Stimulated activated CD4-positive, alpha-beta T cell treated with anti-CD3 and anti-CD28 coated beads, Interleukin-15, amount 100 ng/mL, for 24 hours (primary cell): ENCODE data around the gene RNF217.
"Not testable (repeated sequence)": the region's sequence is repeated elsewhere in the genome, so short reads cannot be mapped to it uniquely, and the experiment has no call there.

ENCODE experiments used
- DNase-seq: peaks from one replicate; pipeline ENCODE4 v3.0.0-alpha.2; 2020

RNF217 gene

DNA sequence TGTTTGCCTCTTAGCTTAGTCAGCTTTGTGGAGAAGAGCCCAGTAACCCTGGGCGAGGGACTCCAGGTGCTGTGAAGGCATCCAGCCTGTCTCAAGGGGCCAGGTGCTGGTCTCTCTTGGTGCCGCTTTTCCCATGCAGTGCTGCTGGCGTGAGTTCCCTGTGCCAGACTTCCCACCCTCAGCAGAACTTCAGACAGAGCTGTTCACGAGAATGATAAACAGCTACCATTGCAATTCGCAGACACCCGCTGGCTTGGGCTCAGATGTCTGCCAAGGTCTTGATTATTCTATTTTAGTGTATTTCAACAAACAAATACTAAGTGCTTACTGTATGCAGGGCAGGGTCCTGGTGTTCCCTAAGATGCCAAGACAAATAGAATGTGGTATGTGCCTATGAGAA is 57.7 kb downstream of the RNF217 start:
- DNase-seq = no peak

- DNase-seq = no peak
These were observed 58.1 kb downstream of the RNF217 start for GRCh38 chr6:125020385-125020784.

GRCh38 chr6:125022391-125022989 is 60.3 kb downstream of the RNF217 start:
- DNase-seq = no peak

GRCh38 chr6:125025164-125025854 is 63.1 kb downstream of the RNF217 start:
- DNase-seq = no peak

- DNase-seq = no peak
These were observed 65.0 kb downstream of the RNF217 start for GRCh38 chr6:125027287-125027686.

- DNase-seq = no peak
These were observed 68.7 kb downstream of the RNF217 start for GRCh38 chr6:125030969-125031368.

GRCh38 chr6:125031385-125031784 is 69.1 kb downstream of the RNF217 start:
- DNase-seq = no peak

DNA sequence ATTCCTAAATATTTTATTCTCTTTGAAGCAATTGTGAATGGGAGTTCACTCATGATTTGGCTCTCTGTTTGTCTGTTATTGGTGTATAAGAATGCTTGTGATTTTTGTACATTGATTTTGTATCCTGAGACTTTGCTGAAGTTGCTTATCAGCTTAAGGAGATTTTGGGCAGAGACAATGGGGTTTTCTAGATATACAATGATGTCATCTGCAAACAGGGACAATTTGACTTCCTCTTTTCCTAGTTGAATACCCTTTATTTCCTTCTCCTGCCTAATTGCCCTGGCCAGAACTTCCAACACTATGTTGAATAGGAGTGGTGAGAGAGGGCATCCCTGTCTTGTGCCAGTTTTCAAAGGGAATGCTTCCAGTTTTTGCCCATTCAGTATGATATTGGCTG is 72.7 kb downstream of the RNF217 start:
- DNase-seq = not testable (repeated sequence)

- not testable (repeated sequence) for DNase-seq
These were observed 74.2 kb downstream of the RNF217 start for GRCh38 chr6:125036486-125036885.

DNA sequence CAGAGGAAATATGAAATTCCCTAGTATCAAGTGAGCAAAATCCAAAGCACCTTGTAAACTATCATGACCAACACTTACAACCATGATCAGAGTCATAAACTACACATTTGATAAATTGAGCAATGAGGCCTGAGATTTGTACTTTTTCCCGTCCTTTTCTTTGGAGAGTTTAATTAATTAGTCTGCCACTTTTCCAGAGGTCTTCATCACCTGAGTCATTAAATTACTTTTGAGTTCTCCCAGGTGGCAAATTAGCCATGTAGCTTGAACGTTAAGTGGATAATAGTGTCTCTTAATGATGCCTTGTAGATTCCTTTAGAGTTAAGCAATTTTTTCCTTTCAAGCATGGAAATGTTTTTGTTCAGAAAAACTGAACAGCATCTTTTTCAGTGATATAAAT is 75.6 kb downstream of the RNF217 start:
- no peak for DNase-seq

- no peak for DNase-seq
These were observed 76.7 kb downstream of the RNF217 start for GRCh38 chr6:125038925-125039324.

- DNase-seq = no peak
These were observed 79.7 kb downstream of the RNF217 start for GRCh38 chr6:125041740-125042459.

DNA sequence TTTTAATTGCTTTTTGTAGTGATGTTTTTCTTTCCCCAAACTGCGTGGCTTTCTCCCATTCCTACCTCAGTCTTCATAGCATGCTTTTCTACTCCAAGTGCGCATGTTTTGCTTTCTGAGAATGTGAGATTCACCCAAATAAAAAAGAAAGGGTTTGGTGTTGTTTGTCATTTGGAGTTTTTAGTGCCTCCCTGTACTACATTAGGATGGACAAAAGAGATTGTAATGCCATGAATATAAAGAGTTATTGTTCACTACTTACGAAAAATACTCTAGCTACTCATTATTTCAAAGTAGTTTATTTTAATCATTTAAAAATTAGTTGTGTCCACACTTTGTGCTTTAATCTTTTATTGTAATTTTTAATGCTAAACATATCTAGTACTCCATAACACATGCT is 81.8 kb downstream of the RNF217 start:
- no peak for DNase-seq

- DNase-seq = no peak
These were observed 82.4 kb downstream of the RNF217 start for GRCh38 chr6:125044667-125045066.

DNA sequence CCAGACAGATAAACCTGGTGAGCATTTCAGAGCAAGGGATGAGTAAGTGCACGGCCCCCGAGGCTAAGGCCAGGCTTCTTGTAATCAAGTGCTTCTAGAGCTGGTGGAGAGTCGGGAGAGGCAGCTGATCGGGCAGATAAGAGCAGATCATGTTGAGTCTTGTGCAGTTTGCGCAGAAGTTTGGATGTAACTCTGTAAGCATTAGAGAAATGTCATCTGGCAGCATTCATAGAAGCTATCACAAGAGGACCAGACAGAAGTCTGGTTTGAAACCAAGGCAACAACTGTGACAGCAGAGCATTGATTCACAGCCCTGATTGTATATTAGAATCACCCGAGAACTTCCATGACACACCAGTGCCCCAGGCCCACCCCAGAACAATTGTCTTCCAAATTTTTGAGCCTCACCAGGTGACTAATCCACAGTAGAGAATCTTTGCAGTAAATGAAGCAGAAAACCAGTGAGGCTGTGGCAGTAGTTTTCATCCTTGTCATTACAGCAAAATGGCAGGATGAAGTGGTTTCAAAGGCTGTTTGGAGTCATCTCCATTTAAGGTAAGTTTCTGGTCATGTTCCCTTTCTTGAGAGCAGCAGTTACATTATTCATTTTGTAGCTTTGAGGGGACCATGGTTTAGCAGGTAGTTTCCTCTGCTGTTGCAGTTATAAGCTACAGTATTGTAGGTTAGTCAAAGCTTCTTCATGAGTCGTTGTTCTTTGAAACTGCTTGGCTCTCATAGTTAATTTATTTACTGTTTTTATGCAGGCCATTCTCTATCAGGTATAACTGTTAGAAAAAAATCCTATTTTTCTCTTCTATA is 84.1 kb downstream of the RNF217 start:
- no peak for DNase-seq

DNA sequence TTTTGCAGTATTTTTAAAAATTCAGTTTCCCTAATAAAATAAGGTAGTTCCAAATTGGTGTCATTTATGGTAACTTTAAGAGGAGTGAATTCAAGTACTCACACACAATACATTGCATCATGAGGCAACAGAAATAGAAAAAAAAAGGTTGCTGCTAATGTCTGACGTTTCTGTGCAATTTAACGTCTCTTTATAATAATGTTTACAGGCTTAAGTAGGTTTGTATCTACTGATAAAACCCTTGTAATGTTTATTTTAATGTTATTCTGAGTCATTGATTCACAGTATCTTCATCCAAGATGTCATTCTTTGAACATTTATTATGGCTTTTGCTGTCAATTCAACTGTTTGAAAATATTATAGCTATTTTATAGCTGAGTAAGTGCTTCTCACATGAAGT is 86.0 kb downstream of the RNF217 start:
- DNase-seq = no peak

DNA sequence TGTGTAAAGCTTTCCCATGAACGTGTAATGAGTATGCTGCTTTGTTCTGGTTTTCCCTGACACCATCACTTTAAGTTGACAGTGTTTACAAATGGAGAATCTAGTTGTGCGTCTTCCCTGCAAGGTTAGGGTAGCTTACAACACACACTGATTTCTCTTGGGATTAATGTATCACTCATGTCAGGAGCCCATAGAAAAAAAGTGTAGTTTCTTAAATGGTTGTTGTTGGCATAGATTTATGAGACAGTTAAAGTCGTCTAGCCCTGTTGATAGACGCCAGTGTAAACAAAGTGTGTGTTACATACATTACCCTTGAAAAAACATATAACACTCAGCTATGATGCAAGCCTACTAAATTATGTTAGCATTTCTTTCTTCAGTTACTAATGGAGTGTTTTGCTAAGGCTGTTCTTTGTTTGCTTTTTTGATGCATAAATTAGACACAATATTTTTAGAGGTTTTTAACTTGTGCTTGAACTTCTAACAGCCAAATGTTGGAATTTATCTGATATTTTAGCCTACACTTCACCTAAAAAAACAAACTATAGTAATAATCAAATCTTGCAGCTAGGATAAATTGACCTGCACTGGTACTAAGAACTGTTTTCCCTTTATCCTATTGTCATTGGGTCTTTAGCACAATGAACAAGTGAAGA is 88.6 kb downstream of the RNF217 start:
- DNase-seq = no peak

GRCh38 chr6:125053809-125054208 is 91.6 kb downstream of the RNF217 start:
- DNase-seq = no peak

- DNase-seq = no peak
These were observed 92.1 kb downstream of the RNF217 start for GRCh38 chr6:125054331-125054730.

DNA sequence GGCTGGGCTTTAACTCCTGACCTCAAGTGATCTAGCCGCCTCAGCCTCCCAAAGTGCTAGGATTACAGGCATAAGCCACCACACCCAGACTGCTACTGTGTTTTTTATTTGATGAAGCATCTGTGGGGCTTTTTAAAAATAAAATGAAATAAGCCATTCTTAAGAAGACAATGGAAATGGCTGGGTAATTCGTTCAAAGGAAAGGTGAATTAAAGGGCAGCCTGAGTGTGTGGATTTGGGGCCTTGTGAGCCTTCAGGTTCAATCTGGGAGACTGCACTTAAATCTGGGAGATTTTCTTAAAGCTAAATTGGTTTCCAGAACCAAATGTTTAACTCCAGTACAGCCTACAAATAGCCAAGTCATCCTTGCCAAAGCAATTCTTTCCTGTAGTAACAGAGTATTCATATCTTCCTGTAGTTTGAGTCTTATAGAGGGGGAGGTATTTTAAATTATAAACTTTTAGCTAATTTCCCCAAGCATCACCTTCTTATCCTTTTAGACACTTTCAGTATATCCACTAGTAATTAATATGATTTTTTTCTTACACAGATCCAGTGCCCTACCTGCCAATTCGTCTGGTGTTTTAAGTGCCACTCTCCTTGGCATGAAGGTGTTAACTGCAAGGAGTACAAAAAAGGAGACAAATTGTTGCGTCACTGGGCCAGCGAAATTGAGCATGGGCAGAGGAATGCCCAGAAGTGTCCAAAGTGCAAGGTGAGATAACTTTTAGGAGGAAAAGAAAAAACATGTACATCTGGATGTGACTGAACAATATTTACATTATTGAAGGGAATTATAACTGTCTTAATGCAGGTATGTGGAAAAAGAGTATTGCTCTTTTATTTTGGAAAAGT is 95.4 kb downstream of the RNF217 start:
- DNase-seq = no peak

- DNase-seq = no peak
These were observed 96.3 kb downstream of the RNF217 start for GRCh38 chr6:125058546-125058945.

- no peak for DNase-seq
These were observed 101.1 kb downstream of the RNF217 start for GRCh38 chr6:125063307-125063706.
